WTC11 (cell line): ENCODE results near the gene CLCN7. TPM values are rescaled to one million over a fixed set of nuclear protein-coding genes. Genes with fewer than 3 reads are reported as not detected.

ENCODE experiments used
- ATAC-seq: fragments of 200-7000 bp; cut with Tn5 transposase; 2 replicates; pipeline ENCODE4 v1.10.0; 2021; ENCODE audit warnings: mild to moderate bottlenecking, moderate library complexity
- CTCF ChIA-PET: fragments of 300-600 bp; sonication (Branson Sonifier 250); formaldehyde crosslinking; loops from one replicate; lab custom pipeline; 2021; ENCODE audit warnings: antibody characterized with exemption; lab: Charles Lee
- POLR2A ChIA-PET: fragments of 350-600 bp; sonication (Branson Sonifier 250); formaldehyde crosslinking; loops from one replicate; lab custom pipeline; 2021; ENCODE audit warnings: antibody characterized with exemption; lab: Charles Lee
- DNase-seq: peaks from one replicate; pipeline ENCODE4 v3.0.0; 2021; ENCODE audit warnings: low spot score
- H3K27ac Mint-ChIP-seq: 2 replicates; pipeline ENCODE4 v1.8.0; 2021; ENCODE audit warnings: mixed read lengths
- H3K27me3 Mint-ChIP-seq: 2 replicates; pipeline ENCODE4 v1.8.0; 2021; ENCODE audit warnings: low read depth, mild to moderate bottlenecking, moderate library complexity, mixed read lengths
- H3K36me3 Mint-ChIP-seq: 2 replicates; pipeline ENCODE4 v1.8.0; 2021; ENCODE audit warnings: mixed read lengths
- H3K4me1 Mint-ChIP-seq: 2 replicates; pipeline ENCODE4 v1.8.0; 2022; ENCODE audit warnings: mixed read lengths
- H3K4me3 Mint-ChIP-seq: 2 replicates; pipeline ENCODE4 v1.8.0; 2021; ENCODE audit warnings: mild to moderate bottlenecking, moderate library complexity, mixed read lengths
- H3K9me3 Mint-ChIP-seq: 2 replicates; pipeline ENCODE4 v1.8.0; 2021; ENCODE audit warnings: mixed read lengths
- ATF1 ChIP-seq: sonication (generic); formaldehyde crosslinking; IDR thresholded peaks from 2 replicates; pipeline ENCODE4 v1.8.1; 2023; ENCODE audit warnings: mild to moderate bottlenecking, moderate library complexity, missing genetic modification reagents
- CDX4 ChIP-seq: fragments of 250-450 bp; sonication (Bioruptor Pico); IDR thresholded peaks from 2 replicates; pipeline ENCODE4 v1.9.0; 2021; ENCODE audit warnings: moderate library complexity, mild to moderate bottlenecking, inconsistent platforms, borderline replicate concordance
- CREB1 ChIP-seq: sonication (generic); formaldehyde crosslinking; IDR thresholded peaks from 2 replicates; pipeline ENCODE4 v1.8.0; 2023; ENCODE audit warnings: mild to moderate bottlenecking, missing genetic modification reagents
- FOXP4 ChIP-seq: sonication (generic); formaldehyde crosslinking; IDR thresholded peaks from 2 replicates; pipeline ENCODE4 v1.8.0; 2022; ENCODE audit warnings: mild to moderate bottlenecking, missing genetic modification reagents
- GRHL2 ChIP-seq: fragments of 250-450 bp; sonication (Bioruptor Pico); IDR thresholded peaks from 2 replicates; pipeline ENCODE4 v1.8.0; 2022; ENCODE audit warnings: mild to moderate bottlenecking, moderate library complexity; ENCODE audit not compliant: insufficient replicate concordance, severe bottlenecking
- JUN ChIP-seq: sonication (generic); formaldehyde crosslinking; IDR thresholded peaks from 2 replicates; pipeline ENCODE4 v1.8.0; 2023; ENCODE audit warnings: mild to moderate bottlenecking, missing genetic modification reagents
- PREB ChIP-seq: sonication (generic); formaldehyde crosslinking; IDR thresholded peaks from 2 replicates; pipeline ENCODE4 v1.8.1; 2022; ENCODE audit warnings: mild to moderate bottlenecking, missing genetic modification reagents, moderate library complexity, borderline replicate concordance
- RORB ChIP-seq: fragments of 250-450 bp; sonication (Bioruptor Pico); IDR thresholded peaks from 2 replicates; pipeline ENCODE4 v1.9.0; 2021; ENCODE audit warnings: mild to moderate bottlenecking
- SP1 ChIP-seq: sonication (generic); formaldehyde crosslinking; conservative IDR thresholded peaks from 2 replicates; pipeline ENCODE4 v1.8.1; 2022; ENCODE audit warnings: missing genetic modification reagents
- TEAD1 ChIP-seq: sonication (generic); formaldehyde crosslinking; IDR thresholded peaks from 2 replicates; pipeline ENCODE4 v1.8.0; 2022; ENCODE audit warnings: mild to moderate bottlenecking, missing genetic modification reagents
- ZNF121 ChIP-seq: sonication (generic); formaldehyde crosslinking; IDR thresholded peaks from 2 replicates; pipeline ENCODE4 v1.8.0; 2023; ENCODE audit warnings: missing genetic modification reagents
- ZNF232 ChIP-seq: sonication (generic); formaldehyde crosslinking; IDR thresholded peaks from 2 replicates; pipeline ENCODE4 v1.8.0; 2022; ENCODE audit warnings: mild to moderate bottlenecking, missing genetic modification reagents
- ZNF317 ChIP-seq: sonication (generic); formaldehyde crosslinking; IDR thresholded peaks from 2 replicates; pipeline ENCODE4 v1.8.1; 2023; ENCODE audit warnings: low read depth, mild to moderate bottlenecking, moderate library complexity, missing genetic modification reagents, borderline replicate concordance
- total RNA-seq: library from RNA; stranded (reverse); gene quantifications from 3 replicates; pipeline ENCODE4 v1.2.3, GENCODE V29; 2021
- TF ChIP-seq, protein P1 (sequence below): sonication (generic); formaldehyde crosslinking; IDR thresholded peaks from 2 replicates; pipeline ENCODE4 v1.8.0; 2022; ENCODE audit warnings: missing genetic modification reagents
- TF ChIP-seq, protein P2 (sequence below): sonication (generic); formaldehyde crosslinking; IDR thresholded peaks from 2 replicates; pipeline ENCODE4 v1.8.0; 2022; ENCODE audit warnings: mild to moderate bottlenecking, missing genetic modification reagents
- TF ChIP-seq, protein P3 (sequence below): fragments of 250-450 bp; sonication (Bioruptor Pico); IDR thresholded peaks from 2 replicates; pipeline ENCODE4 v1.8.0; 2021; ENCODE audit warnings: mild to moderate bottlenecking
- TF ChIP-seq, protein P4 (sequence below): fragments of 200-600 bp; IDR thresholded peaks from 2 replicates; pipeline ENCODE4 v1.8.0; 2022; ENCODE audit warnings: antibody characterized with exemption
- TF ChIP-seq, protein P5 (sequence below): sonication (generic); formaldehyde crosslinking; conservative IDR thresholded peaks from 2 replicates; pipeline ENCODE4 v1.8.1; 2023; ENCODE audit warnings: mild to moderate bottlenecking, low read depth, missing genetic modification reagents, moderate library complexity

CLCN7 gene
- total RNA-seq, 1 experiment from 2014 or later, result 94.1 TPM

- Mint-ChIP-seq H3K27me3 (peaks cover 19% of the 10 kb centered on the region), H3K4me3 (no peak overlapping the region), H3K9me3 (no peaks in the 10 kb centered on the region), H3K36me3 (no peaks in the 10 kb centered on the region), H3K27ac (no peak overlapping the region), H3K4me1 (no peaks in the 10 kb centered on the region)
- ATAC-seq (no peak), DNase-seq (no peak)
- TF ChIP-seq JUN (CRISPR knock-in tag) (no peak), ZNF121 (CRISPR knock-in tag) (no peak), ZNF317 (CRISPR knock-in tag) (no peak), CREB1 (no peak)
- TF ChIP-seq, protein P1, sequence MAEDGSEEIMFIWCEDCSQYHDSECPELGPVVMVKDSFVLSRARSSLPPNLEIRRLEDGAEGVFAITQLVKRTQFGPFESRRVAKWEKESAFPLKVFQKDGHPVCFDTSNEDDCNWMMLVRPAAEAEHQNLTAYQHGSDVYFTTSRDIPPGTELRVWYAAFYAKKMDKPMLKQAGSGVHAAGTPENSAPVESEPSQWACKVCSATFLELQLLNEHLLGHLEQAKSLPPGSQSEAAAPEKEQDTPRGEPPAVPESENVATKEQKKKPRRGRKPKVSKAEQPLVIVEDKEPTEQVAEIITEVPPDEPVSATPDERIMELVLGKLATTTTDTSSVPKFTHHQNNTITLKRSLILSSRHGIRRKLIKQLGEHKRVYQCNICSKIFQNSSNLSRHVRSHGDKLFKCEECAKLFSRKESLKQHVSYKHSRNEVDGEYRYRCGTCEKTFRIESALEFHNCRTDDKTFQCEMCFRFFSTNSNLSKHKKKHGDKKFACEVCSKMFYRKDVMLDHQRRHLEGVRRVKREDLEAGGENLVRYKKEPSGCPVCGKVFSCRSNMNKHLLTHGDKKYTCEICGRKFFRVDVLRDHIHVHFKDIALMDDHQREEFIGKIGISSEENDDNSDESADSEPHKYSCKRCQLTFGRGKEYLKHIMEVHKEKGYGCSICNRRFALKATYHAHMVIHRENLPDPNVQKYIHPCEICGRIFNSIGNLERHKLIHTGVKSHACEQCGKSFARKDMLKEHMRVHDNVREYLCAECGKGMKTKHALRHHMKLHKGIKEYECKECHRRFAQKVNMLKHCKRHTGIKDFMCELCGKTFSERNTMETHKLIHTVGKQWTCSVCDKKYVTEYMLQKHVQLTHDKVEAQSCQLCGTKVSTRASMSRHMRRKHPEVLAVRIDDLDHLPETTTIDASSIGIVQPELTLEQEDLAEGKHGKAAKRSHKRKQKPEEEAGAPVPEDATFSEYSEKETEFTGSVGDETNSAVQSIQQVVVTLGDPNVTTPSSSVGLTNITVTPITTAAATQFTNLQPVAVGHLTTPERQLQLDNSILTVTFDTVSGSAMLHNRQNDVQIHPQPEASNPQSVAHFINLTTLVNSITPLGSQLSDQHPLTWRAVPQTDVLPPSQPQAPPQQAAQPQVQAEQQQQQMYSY (CRISPR knock-in tag), result no peak
- TF ChIP-seq, protein P2, sequence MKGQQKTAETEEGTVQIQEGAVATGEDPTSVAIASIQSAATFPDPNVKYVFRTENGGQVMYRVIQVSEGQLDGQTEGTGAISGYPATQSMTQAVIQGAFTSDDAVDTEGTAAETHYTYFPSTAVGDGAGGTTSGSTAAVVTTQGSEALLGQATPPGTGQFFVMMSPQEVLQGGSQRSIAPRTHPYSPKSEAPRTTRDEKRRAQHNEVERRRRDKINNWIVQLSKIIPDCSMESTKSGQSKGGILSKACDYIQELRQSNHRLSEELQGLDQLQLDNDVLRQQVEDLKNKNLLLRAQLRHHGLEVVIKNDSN, result no peak
- CTCF ChIA-PET, result no interaction called here
- POLR2A ChIA-PET, result no interaction called here
Measured at GRCh38 chr16:1485847-1486496, 11.1 kb upstream of the CLCN7 start.

GRCh38 chr16:1481906-1482835 is 7.3 kb upstream of the CLCN7 start:
- Mint-ChIP-seq H3K27me3 (peaks cover 24% of the 10 kb centered on the region), H3K27ac (no peak overlapping the region), H3K4me3 (no peak overlapping the region), H3K36me3 (no peaks in the 10 kb centered on the region), H3K9me3 (peaks cover 11% of the 10 kb centered on the region), H3K4me1 (no peaks in the 10 kb centered on the region)
- CTCF ChIA-PET, result no interaction called here
- DNase-seq, result no peak
- POLR2A ChIA-PET, result no interaction called here
- no peak for ATAC-seq
- TF ChIP-seq PREB, result no peak
- TF ChIP-seq TEAD1, result no peak
- TF ChIP-seq ATF1 (CRISPR knock-in tag), result no peak
- TF ChIP-seq, protein P3, sequence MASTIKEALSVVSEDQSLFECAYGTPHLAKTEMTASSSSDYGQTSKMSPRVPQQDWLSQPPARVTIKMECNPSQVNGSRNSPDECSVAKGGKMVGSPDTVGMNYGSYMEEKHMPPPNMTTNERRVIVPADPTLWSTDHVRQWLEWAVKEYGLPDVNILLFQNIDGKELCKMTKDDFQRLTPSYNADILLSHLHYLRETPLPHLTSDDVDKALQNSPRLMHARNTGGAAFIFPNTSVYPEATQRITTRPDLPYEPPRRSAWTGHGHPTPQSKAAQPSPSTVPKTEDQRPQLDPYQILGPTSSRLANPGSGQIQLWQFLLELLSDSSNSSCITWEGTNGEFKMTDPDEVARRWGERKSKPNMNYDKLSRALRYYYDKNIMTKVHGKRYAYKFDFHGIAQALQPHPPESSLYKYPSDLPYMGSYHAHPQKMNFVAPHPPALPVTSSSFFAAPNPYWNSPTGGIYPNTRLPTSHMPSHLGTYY, result no peak
- no peak for TF ChIP-seq RORB (CRISPR knock-in tag)
- no peak for TF ChIP-seq FOXP4 (CRISPR knock-in tag)
- no peak for TF ChIP-seq CDX4 (CRISPR knock-in tag)
- TF ChIP-seq, protein P4, sequence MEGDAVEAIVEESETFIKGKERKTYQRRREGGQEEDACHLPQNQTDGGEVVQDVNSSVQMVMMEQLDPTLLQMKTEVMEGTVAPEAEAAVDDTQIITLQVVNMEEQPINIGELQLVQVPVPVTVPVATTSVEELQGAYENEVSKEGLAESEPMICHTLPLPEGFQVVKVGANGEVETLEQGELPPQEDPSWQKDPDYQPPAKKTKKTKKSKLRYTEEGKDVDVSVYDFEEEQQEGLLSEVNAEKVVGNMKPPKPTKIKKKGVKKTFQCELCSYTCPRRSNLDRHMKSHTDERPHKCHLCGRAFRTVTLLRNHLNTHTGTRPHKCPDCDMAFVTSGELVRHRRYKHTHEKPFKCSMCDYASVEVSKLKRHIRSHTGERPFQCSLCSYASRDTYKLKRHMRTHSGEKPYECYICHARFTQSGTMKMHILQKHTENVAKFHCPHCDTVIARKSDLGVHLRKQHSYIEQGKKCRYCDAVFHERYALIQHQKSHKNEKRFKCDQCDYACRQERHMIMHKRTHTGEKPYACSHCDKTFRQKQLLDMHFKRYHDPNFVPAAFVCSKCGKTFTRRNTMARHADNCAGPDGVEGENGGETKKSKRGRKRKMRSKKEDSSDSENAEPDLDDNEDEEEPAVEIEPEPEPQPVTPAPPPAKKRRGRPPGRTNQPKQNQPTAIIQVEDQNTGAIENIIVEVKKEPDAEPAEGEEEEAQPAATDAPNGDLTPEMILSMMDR, result no peak
- TF ChIP-seq, protein P5, sequence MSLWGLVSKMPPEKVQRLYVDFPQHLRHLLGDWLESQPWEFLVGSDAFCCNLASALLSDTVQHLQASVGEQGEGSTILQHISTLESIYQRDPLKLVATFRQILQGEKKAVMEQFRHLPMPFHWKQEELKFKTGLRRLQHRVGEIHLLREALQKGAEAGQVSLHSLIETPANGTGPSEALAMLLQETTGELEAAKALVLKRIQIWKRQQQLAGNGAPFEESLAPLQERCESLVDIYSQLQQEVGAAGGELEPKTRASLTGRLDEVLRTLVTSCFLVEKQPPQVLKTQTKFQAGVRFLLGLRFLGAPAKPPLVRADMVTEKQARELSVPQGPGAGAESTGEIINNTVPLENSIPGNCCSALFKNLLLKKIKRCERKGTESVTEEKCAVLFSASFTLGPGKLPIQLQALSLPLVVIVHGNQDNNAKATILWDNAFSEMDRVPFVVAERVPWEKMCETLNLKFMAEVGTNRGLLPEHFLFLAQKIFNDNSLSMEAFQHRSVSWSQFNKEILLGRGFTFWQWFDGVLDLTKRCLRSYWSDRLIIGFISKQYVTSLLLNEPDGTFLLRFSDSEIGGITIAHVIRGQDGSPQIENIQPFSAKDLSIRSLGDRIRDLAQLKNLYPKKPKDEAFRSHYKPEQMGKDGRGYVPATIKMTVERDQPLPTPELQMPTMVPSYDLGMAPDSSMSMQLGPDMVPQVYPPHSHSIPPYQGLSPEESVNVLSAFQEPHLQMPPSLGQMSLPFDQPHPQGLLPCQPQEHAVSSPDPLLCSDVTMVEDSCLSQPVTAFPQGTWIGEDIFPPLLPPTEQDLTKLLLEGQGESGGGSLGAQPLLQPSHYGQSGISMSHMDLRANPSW, result no peak
- no peak for TF ChIP-seq ZNF232
- TF ChIP-seq SP1, result no peak
- no peak for TF ChIP-seq GRHL2
